Daoy (cell line): Measurements from ENCODE around the gene MESD. TPM values are rescaled to one million over a fixed set of nuclear protein-coding genes. Genes with fewer than 3 reads are reported as not detected.
A peak's percentile ranks its signal among the peaks of the same experiment; 100 is the strongest.

Experiments
- DNase-seq: peaks from one replicate; pipeline ENCODE4 v3.0.0-alpha.2; 2015; ENCODE audit warnings: low read depth
- total RNA-seq: library from RNA; depleted of rRNA; stranded (reverse); fragments of >200 nt; shearing (Covaris generic); gene quantifications from 2 replicates; pipeline ENCODE4 v1.2.3, GENCODE V29; 2014

Gene MESD
- total RNA-seq, 1 experiment from 2014 or later, result 22.3 TPM

GRCh38 chr15:80937718-80938117 is 51.9 kb downstream of the MESD start:
- no peak for DNase-seq

GRCh38 chr15:80936288-80937078 is 53.1 kb downstream of the MESD start:
- DNase-seq, result no peak

DNA sequence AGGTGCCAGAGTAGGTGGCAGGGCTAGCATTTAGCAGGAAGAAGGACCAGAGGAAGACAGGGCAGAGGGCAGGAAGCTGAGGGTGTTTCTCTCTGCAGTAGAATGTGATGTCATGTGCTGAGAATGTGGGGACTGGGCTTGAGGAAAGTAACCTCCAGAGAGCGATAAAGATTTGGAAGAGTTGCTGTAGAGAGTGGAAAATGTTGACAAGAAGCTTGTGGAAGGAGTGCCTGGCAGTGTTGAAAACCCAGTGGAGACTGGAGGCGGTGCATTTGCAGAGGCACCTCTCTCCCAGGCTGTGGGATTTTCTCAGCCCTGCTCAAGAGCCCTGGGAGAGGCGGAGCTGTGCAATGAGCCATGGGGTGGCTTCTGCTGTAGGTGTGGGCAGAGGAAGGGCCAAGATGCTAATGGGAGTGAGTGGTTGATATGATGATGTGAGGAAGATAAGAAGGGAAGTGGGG is 54.8 kb downstream of the MESD start:
- peak; percentile 79 for DNase-seq

DNA sequence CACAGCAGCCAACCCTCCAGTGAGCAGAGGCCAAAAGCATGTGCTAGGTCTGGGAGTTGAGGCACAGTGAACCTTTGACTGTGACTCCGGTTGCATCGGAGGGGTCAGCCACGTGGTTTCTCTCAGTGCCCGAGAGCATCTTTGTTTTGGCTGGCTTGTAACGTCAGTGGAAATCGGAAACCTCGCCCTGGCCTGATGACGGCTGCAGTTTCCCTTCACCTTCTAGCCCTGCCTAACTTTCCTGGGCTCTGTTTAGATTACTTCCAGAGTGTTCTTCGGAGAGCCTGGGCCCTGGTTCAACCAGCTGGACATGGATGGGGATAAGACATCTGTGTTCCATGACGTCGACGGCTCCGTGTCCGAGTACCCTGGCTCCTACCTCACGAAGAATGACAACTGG is 56.6 kb downstream of the MESD start:
- DNase-seq, result no peak

DNA sequence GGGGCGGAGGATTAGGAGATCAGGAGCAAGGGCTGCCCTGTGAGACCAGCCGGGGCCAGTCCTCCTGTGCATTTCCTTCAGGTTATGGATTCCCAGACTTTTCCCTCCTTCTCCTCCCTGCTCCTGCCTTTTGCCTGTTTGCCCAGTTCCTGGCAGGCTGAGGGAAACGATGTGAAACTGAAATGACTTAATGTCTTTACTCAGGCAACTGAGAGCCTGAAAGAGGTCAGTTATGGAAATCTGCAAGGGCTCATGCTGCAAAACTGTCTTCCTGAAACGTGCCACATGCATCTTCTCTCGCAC is 57.2 kb downstream of the MESD start:
- no peak for DNase-seq

DNA sequence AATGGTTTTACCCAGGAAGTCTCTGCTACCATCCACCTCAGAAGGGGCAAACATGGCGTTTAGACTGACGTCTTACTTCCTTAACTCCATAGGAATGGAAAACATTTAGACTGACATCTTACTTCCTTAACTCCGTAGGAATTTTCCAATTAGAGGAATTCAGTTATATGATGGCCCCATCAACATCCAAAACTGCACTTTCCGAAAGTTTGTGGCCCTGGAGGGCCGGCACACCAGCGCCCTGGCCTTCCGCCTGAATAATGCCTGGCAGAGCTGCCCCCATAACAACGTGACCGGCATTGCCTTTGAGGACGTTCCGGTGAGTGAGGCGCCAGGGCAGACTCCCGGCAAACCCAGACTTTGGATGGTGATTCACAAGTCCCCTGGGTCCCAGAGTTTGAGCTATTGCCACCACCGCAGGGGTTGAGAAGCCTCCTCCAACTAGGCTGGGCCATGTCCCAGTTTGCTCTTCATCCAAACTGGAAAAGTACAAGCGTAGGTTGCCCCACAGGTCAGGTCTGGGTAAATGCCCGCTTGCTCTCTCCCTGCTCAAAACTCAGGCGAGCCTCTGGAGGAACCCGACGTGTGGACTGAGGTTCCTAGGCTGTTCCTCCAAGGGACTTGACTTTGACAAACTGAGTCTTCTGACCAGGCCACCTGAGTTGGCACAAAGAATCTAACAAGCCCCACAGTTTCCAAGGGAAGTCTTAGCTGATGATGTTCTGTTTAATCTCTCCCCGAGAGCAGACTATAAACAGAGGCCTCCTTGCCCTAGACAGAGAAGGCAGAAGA is 57.7 kb downstream of the MESD start:
- no peak for DNase-seq

DNA sequence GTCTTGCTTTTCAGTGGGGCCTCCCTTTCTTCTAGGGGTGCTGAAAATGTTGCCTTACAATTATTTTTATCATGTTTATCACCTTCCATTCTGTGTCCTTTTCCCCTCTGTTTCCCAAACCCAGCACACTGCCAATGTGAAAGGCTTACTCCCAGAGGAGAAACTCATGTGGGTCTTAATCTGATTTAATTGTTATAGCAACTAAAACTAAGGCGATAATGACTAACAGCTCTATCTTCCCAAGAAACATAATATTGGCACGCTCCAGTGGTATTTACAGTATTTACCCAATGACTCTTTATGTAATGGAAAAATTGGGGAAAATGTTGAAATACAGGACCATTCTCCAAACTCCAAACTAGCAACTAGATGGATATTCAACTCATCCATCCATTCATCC is 58.4 kb downstream of the MESD start:
- DNase-seq, result no peak

DNA sequence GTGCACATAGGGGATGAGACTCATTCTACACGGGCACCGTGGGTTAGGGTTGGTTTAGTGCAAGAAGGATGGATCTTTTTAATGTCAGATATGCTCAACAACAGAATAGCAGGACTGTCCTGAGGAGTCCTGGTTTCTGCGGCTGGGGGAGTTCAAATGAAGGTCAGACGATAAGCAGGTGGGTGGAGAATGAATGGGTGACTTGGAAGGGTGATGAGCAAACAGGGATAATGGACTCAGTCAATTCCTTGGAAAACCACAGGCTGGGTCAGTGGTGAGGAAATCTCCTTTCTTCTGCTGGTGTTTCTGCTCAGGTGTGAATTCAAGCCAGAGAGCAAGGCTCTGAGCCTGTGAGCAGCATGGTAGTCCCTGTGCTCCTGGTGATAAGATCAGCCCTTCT is 59.9 kb downstream of the MESD start:
- peak; percentile 79 for DNase-seq

GRCh38 chr15:80929225-80929624 is 60.4 kb downstream of the MESD start:
- DNase-seq, result peak; percentile 91

DNA sequence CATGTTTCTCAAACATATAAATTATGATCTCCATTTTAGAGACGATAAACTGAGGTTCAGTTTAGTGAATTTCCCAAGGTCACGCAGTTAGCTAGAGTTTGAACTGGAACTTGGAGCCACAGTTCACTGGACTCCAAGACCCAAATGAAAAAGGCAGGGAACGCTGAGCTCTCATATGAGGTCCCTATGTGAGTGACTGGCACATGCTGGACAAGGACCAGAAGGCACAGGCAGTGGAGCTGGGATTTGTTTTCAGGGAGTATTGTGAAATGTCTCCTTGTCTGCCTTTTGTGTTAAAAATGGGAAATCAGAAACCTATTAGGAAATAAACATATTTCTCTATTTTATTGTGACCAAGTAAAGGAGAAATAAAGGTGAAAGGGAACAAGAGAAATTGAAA is 63.5 kb downstream of the MESD start:
- no peak for DNase-seq

GRCh38 chr15:80925597-80926059 is 64.0 kb downstream of the MESD start:
- DNase-seq, result peak; percentile 92

DNA sequence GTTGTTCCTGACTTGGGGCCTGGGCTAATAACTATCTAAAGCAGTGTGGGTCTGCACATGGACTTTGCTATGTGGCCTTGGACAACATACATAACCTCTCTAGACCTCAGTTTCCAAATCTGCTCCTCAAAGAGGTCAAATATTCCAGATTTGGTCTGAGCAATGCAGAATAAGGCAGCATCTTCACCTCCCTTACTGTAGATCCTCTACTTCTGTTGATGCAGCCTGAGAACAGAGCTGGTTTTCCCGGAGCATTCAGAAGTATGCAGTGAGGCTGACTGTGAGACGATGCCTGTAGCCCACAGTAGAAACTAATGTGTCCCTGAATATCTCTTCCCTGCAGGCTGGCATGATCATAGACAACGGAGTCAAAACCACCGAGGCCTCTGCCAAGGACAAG is 65.3 kb downstream of the MESD start:
- DNase-seq, result no peak

- DNase-seq, result peak; percentile 40
Observed at GRCh38 chr15:80923668-80924067, 66.0 kb downstream of the MESD start.

GRCh38 chr15:80921736-80922410 is 67.7 kb downstream of the MESD start:
- DNase-seq, result no peak

DNA sequence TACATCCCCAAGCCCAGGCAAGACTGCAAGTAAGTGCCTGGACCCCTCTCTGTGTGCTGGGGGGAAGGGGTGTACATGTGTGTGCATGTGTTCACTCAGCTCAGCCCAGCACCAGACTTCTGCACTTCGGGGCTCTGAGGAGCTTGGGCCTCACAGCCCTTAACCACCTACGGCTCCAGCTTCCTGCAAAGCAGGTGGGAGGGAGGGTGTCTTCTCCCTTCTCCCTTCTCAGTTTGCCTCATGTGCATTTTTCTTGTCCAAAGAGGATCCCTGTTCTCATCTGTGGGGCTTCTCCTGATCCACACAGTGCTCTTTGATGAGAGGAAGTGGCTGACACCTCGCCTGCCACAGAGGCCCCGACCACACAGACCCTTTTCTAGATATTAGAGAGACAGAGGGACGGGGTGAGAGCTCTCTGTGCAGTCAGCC is 69.3 kb downstream of the MESD start:
- no peak for DNase-seq

- DNase-seq, result no peak
Observed at GRCh38 chr15:80918196-80918783, 71.3 kb downstream of the MESD start.

DNA sequence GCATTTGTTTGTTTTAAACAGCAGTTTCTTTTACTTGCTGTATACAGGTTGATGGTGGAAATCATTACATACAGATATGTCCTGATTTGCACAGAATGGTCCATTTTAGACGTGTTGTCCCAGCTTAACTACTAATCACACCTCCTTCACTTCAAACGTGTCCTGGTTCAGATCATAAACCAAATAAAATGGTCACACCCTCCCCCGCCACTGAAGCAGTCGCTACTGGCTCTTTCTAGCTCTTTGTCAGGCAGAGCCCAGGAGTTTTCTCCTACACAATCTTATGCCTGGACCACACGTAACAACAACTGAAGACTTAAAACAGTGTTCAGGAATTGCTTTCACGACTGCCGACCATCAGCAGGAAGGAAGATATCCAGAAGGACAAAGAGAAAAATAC is 73.6 kb downstream of the MESD start:
- no peak for DNase-seq

GRCh38 chr15:80915472-80915871 is 74.1 kb downstream of the MESD start:
- DNase-seq, result no peak

- DNase-seq, result no peak
Observed at GRCh38 chr15:80913541-80913940, 76.1 kb downstream of the MESD start.

DNA sequence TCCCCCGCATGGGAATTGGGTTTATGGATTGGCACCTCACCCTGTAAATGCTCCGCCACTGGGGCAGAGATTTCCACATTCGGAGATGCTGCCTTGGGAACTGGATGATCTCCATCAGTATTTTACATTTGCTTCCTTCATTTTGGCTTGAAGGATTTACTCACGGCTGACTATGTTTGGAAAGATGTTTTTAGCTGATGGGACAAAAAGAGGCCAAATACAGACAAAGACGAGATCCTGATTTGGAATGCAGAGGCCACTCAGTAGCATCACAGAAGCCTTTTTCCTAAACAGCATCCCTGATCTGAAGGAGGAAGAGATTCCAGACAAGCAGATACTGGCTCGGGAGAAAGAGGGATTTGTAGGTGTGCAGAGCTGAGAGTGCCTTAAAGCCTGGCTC is 76.9 kb downstream of the MESD start:
- DNase-seq, result no peak

GRCh38 chr15:80911821-80912220 is 77.8 kb downstream of the MESD start:
- DNase-seq, result no peak

- peak; percentile 87 for DNase-seq
Observed at GRCh38 chr15:80906159-80906766, 83.4 kb downstream of the MESD start.
